Loucy (cell line): ENCODE measurements around the gene ATP8A2.

Experiments used
- H2AFZ ChIP-seq: fragments of 200-600 bp; sonication (generic); 2 replicates; pipeline ENCODE4 v1.6.0; 2016; ENCODE audit warnings: antibody characterized with exemption, mild to moderate bottlenecking, low read length, moderate library complexity
- H3F3A ChIP-seq: fragments of 200-600 bp; 2 replicates; pipeline ENCODE4 v1.6.0; 2016; ENCODE audit warnings: antibody characterized with exemption, low read depth, mild to moderate bottlenecking
- H3K27me3 ChIP-seq: fragments of 200-600 bp; sonication (generic); 2 replicates; pipeline ENCODE4 v1.6.1; 2014; ENCODE audit warnings: low read length, mild to moderate bottlenecking; ENCODE audit not compliant: insufficient read depth, poor library complexity, severe bottlenecking
- H3K36me3 ChIP-seq: fragments of 200-600 bp; sonication (generic); 2 replicates; pipeline ENCODE4 v1.6.1; 2016; ENCODE audit warnings: low read length; ENCODE audit not compliant: insufficient read depth
- H3K4me1 ChIP-seq: fragments of 200-600 bp; sonication (generic); 2 replicates; pipeline ENCODE4 v1.5.1; 2014; ENCODE audit warnings: low read length, mild to moderate bottlenecking; ENCODE audit not compliant: insufficient read depth, poor library complexity, severe bottlenecking
- H3K4me2 ChIP-seq: fragments of 200-600 bp; sonication (generic); 2 replicates; pipeline ENCODE4 v1.6.0; 2014; ENCODE audit warnings: antibody characterized with exemption, low read length, low read depth, mild to moderate bottlenecking; ENCODE audit not compliant: poor library complexity, severe bottlenecking
- H3K4me3 ChIP-seq: fragments of 200-600 bp; sonication (generic); 2 replicates; pipeline ENCODE4 v1.5.1; 2014; ENCODE audit warnings: low read length, mild to moderate bottlenecking, mixed read lengths; ENCODE audit not compliant: poor library complexity, severe bottlenecking
- H3K79me2 ChIP-seq: fragments of 200-600 bp; sonication (generic); 2 replicates; pipeline ENCODE4 v1.6.1; 2014; ENCODE audit warnings: low read length; ENCODE audit not compliant: insufficient read depth
- H3K9ac ChIP-seq: fragments of 200-600 bp; sonication (generic); 2 replicates; pipeline ENCODE4 v1.6.0; 2014; ENCODE audit warnings: mild to moderate bottlenecking, low read depth, low read length, moderate library complexity; ENCODE audit not compliant: poor library complexity, severe bottlenecking
- H3K9me2 ChIP-seq: fragments of 200-600 bp; sonication (generic); replicated peaks from 2 replicates; pipeline ENCODE4 v1.6.1; 2016; ENCODE audit warnings: low read depth, low read length, mixed read lengths
- H3K9me3 ChIP-seq: fragments of 200-600 bp; sonication (generic); 2 replicates; pipeline ENCODE4 v1.6.1; 2014; ENCODE audit warnings: mild to moderate bottlenecking, antibody characterized with exemption, low read length, low read depth; ENCODE audit not compliant: insufficient read depth
- H4K20me1 ChIP-seq: fragments of 200-600 bp; sonication (generic); 2 replicates; pipeline ENCODE4 v1.6.0; 2014; ENCODE audit warnings: antibody characterized with exemption, low read length, mild to moderate bottlenecking; ENCODE audit not compliant: insufficient read depth, poor library complexity, severe bottlenecking
- CTCF ChIP-seq: fragments of 200-600 bp; sonication (generic); conservative IDR thresholded peaks from 2 replicates; pipeline ENCODE4 v1.5.1; 2014; ENCODE audit warnings: mild to moderate bottlenecking, antibody characterized with exemption, low read length
- EZH2phosphoT487 ChIP-seq: fragments of 200-600 bp; IDR thresholded peaks from 2 replicates; pipeline ENCODE4 v1.6.1; 2018; ENCODE audit warnings: antibody characterized with exemption, mild to moderate bottlenecking, moderate library complexity, borderline replicate concordance

Gene ATP8A2

GRCh38 chr13:25397763-25398162, 26.0 kb downstream of the ATP8A2 start:
- no peaks in the 10 kb centered on the region for H3K9me2 ChIP-seq
- no peak overlapping the region for H3K9ac ChIP-seq
- no peak overlapping the region for H2AFZ ChIP-seq
- no peaks in the 10 kb centered on the region for H3K79me2 ChIP-seq
- H3K36me3 ChIP-seq = no peaks in the 10 kb centered on the region
- no peaks in the 10 kb centered on the region for H3K9me3 ChIP-seq
- H3K4me2 ChIP-seq = no peak overlapping the region
- no peaks in the 10 kb centered on the region for H4K20me1 ChIP-seq
- no peaks in the 10 kb centered on the region for H3F3A ChIP-seq
- H3K4me3 ChIP-seq = no peak overlapping the region
- TF ChIP-seq EZH2phosphoT487 (no peak), CTCF (no peak)
- H3K4me1 ChIP-seq = peaks cover 4% of the 10 kb centered on the region
- H3K27me3 ChIP-seq = no peaks in the 10 kb centered on the region

- Histone ChIP-seq H3K4me1 (peaks cover 4% of the 10 kb centered on the region), H3K36me3 (no peaks in the 10 kb centered on the region), H3K9me2 (no peaks in the 10 kb centered on the region), H3K4me3 (no peak overlapping the region), H3K9ac (no peak overlapping the region), H3K79me2 (no peaks in the 10 kb centered on the region), H2AFZ (no peak overlapping the region), H3K27me3 (no peaks in the 10 kb centered on the region), H3K9me3 (no peaks in the 10 kb centered on the region), H4K20me1 (no peaks in the 10 kb centered on the region), H3F3A (no peaks in the 10 kb centered on the region), H3K4me2 (no peak overlapping the region)
- TF ChIP-seq CTCF = no peak
- no peak for TF ChIP-seq EZH2phosphoT487
Observed at GRCh38 chr13:25400925-25401324, 29.2 kb downstream of the ATP8A2 start.

- no peak for TF ChIP-seq CTCF
- no peak for TF ChIP-seq EZH2phosphoT487
- Histone ChIP-seq H3K9ac (no peak overlapping the region), H3K4me2 (no peak overlapping the region), H3K9me3 (no peaks in the 10 kb centered on the region), H3K4me3 (no peak overlapping the region), H4K20me1 (no peaks in the 10 kb centered on the region), H3K9me2 (no peaks in the 10 kb centered on the region), H3F3A (no peaks in the 10 kb centered on the region), H3K4me1 (peaks cover 4% of the 10 kb centered on the region), H2AFZ (no peak overlapping the region), H3K36me3 (no peaks in the 10 kb centered on the region), H3K27me3 (no peaks in the 10 kb centered on the region), H3K79me2 (no peaks in the 10 kb centered on the region)
Observed at GRCh38 chr13:25401958-25402357, 30.2 kb downstream of the ATP8A2 start.
